ENCODE measurements around the gene IFT122.

The IFT122 gene

DNA sequence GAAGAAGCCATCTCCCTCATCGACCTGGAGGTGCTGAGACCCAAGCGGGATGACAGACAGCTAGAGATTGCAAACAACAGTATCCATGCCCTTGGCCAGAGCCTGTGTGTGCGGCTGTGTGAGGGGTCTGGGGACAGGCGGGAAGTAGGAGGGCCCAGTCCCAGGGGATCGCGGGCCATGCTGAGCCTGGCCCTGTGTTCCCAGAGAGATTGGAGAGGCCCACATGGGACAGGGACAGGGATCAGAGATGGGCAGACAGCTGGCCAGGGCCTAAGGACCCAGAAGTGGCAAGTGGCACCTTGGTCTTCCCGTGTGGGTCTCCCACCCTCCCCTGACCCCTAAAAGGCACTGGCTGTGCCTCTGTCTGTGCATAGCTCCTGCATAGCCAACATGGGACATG lies 77.5 kb downstream of the IFT122 start:
- TF ChIP-seq, protein P1, sequence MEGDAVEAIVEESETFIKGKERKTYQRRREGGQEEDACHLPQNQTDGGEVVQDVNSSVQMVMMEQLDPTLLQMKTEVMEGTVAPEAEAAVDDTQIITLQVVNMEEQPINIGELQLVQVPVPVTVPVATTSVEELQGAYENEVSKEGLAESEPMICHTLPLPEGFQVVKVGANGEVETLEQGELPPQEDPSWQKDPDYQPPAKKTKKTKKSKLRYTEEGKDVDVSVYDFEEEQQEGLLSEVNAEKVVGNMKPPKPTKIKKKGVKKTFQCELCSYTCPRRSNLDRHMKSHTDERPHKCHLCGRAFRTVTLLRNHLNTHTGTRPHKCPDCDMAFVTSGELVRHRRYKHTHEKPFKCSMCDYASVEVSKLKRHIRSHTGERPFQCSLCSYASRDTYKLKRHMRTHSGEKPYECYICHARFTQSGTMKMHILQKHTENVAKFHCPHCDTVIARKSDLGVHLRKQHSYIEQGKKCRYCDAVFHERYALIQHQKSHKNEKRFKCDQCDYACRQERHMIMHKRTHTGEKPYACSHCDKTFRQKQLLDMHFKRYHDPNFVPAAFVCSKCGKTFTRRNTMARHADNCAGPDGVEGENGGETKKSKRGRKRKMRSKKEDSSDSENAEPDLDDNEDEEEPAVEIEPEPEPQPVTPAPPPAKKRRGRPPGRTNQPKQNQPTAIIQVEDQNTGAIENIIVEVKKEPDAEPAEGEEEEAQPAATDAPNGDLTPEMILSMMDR (IDR thresholded peaks at IDR 0.05) = no peak
- Histone ChIP-seq H3K4me1 (no peaks in the 10 kb centered on the region), H3K4me3 (ENCODE audit: low read depth, low read length) (no peak overlapping the region), H3K36me3 (ENCODE audit: control insufficient read depth, insufficient read depth, low read length) (no peaks in the 10 kb centered on the region), H3K9ac (no peak overlapping the region), H3K79me2 (no peaks in the 10 kb centered on the region), H3K27ac (no peak overlapping the region), H3K9me3 (ENCODE audit: control insufficient read depth, low read length) (no peaks in the 10 kb centered on the region), H3K27me3 (ENCODE audit: control insufficient read depth, insufficient read depth, low read length) (no peaks in the 10 kb centered on the region), H2AFZ (no peak overlapping the region), H3K4me2 (ENCODE audit: low read length) (no peak overlapping the region)

DNA sequence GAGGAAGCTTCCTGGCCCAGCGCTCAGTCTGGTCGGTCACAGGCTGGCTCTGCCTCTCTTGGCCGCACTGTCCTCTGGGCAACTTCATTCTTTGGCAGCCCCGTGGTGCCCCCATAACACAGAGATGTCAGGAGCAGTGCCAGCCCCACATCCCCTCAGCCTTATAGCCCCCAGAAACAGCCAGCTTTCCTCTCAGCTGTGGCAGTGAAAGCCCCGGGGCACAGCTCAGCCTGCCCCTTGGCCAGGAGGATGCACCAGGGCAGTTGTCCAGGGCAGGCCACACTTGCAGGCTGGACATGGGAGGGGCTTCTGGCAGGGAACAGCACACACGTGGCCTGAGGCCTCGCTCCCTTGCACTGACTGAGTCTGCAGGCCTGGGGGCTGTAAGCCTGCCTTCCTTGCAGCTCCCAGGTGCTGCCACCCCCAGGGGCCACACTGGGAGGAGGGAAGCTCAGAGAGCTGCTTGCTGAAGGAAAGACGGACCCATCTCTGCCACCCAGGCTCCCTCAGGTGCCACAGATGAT lies 78.1 kb downstream of the IFT122 start:
- Histone ChIP-seq H3K4me3 (ENCODE audit: low read depth, low read length) (no peak overlapping the region), H3K27me3 (ENCODE audit: control insufficient read depth, insufficient read depth, low read length) (no peaks in the 10 kb centered on the region), H3K4me2 (ENCODE audit: low read length) (no peak overlapping the region), H3K27ac (no peak overlapping the region), H3K79me2 (no peaks in the 10 kb centered on the region), H3K36me3 (ENCODE audit: control insufficient read depth, insufficient read depth, low read length) (no peaks in the 10 kb centered on the region), H3K9me3 (ENCODE audit: control insufficient read depth, low read length) (no peaks in the 10 kb centered on the region), H3K9ac (no peak overlapping the region), H2AFZ (no peak overlapping the region), H3K4me1 (no peaks in the 10 kb centered on the region)
- TF ChIP-seq, protein P1 (IDR thresholded peaks at IDR 0.05) = no peak

DNA sequence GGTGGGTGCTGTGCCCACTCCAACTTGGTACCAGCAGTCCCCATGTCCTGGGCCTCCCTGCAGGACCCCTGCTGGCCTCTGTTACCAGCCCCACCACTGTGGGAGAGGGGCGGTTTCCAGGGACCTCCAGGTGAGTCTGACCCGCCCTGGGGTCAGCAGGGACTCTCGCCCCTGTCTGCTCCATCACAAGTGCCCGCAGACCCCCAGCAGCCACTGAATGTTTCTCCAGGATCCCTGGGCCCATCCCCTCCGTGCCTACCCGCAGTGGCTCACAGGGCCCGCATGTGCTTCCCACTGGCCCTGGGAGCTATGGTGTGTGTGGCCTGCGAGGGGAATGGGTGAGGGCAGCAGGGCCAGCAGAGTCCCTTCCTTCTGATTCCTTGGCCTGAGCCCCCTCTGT lies 78.6 kb downstream of the IFT122 start:
- H3K9ac ChIP-seq = no peak overlapping the region
- H2AFZ ChIP-seq = no peak overlapping the region
- no peak overlapping the region for H3K27ac ChIP-seq
- no peak overlapping the region for H3K4me2 ChIP-seq (ENCODE audit: low read length)
- H3K36me3 ChIP-seq (ENCODE audit: control insufficient read depth, insufficient read depth, low read length) = no peaks in the 10 kb centered on the region
- H3K27me3 ChIP-seq (ENCODE audit: control insufficient read depth, insufficient read depth, low read length) = no peaks in the 10 kb centered on the region
- H3K4me1 ChIP-seq = no peaks in the 10 kb centered on the region
- H3K9me3 ChIP-seq (ENCODE audit: control insufficient read depth, low read length) = no peaks in the 10 kb centered on the region
- no peak overlapping the region for H3K4me3 ChIP-seq (ENCODE audit: low read depth, low read length)
- TF ChIP-seq, protein P1 (IDR thresholded peaks at IDR 0.05) = no peak
- H3K79me2 ChIP-seq = no peaks in the 10 kb centered on the region

DNA sequence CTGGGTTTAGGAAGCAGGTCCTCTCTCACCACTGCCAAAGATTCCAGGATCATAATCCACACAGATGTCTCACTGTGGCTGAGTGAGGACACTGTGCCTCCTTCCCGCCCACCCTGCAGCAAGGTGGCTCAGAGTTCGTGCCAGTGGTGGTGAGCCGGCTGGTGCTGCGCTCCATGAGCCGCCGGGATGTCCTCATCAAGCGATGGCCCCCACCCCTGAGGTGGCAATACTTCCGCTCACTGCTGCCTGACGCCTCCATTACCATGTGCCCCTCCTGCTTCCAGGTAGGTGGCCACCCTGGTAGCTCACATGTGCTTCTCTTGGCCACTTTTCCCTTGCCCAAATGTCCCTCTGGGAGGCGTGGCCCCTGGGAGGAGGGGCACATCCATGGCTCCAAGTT lies 79.4 kb downstream of the IFT122 start:
- H3K9ac ChIP-seq = no peak overlapping the region
- H3K4me1 ChIP-seq = no peaks in the 10 kb centered on the region
- no peak overlapping the region for H3K27ac ChIP-seq
- TF ChIP-seq, protein P1 (IDR thresholded peaks at IDR 0.05) = no peak
- no peak overlapping the region for H3K4me3 ChIP-seq (ENCODE audit: low read depth, low read length)
- H3K36me3 ChIP-seq (ENCODE audit: control insufficient read depth, insufficient read depth, low read length) = no peaks in the 10 kb centered on the region
- no peaks in the 10 kb centered on the region for H3K79me2 ChIP-seq
- H3K27me3 ChIP-seq (ENCODE audit: control insufficient read depth, insufficient read depth, low read length) = no peaks in the 10 kb centered on the region
- H3K9me3 ChIP-seq (ENCODE audit: control insufficient read depth, low read length) = no peaks in the 10 kb centered on the region
- H3K4me2 ChIP-seq (ENCODE audit: low read length) = no peak overlapping the region
- H2AFZ ChIP-seq = no peak overlapping the region

DNA sequence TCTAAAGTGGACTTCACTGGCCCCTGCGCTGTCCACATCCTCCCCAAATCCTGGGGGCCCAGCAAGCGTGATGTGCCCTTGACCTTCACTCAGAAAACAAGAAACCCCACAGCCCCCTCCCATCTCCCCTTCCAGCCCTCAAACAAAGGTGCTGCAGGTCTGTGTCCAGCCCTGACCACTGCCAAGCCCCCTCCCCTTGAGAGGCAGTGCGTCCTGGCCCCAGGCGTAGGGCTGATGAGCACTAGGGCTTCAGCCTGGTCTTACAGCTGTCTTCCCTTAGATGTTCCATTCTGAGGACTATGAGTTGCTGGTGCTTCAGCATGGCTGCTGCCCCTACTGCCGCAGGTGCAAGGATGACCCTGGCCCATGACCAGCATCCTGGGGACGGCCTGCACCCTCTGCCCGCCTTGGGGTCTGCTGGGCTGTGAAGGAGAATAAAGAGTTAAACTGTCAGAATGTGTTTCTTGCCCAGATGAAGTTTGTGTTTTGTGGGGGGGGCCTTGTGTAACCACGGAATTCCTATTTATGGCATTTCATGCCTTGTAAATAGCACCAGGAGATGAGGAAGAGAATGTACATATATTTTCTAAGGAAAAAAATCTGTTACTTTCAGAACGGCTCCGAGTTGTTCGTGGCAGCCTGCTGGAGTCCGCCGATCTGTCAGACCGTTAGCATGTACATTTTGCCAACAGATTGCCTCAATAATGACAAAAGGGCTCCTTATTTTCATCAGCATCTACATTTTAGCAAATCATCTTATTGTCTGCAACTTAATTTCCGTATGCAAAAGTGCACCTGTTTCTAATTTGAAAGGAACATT lies 80.1 kb downstream of the IFT122 start:
- H2AFZ ChIP-seq = no peak overlapping the region
- TF ChIP-seq, protein P1 (IDR thresholded peaks at IDR 0.05) = no peak
- no peak overlapping the region for H3K27ac ChIP-seq
- H3K4me3 ChIP-seq (ENCODE audit: low read depth, low read length) = no peak overlapping the region
- H3K79me2 ChIP-seq = no peaks in the 10 kb centered on the region
- H3K9ac ChIP-seq = no peak overlapping the region
- H3K4me1 ChIP-seq = no peaks in the 10 kb centered on the region
- no peaks in the 10 kb centered on the region for H3K27me3 ChIP-seq (ENCODE audit: control insufficient read depth, insufficient read depth, low read length)
- H3K36me3 ChIP-seq (ENCODE audit: control insufficient read depth, insufficient read depth, low read length) = no peaks in the 10 kb centered on the region
- H3K9me3 ChIP-seq (ENCODE audit: control insufficient read depth, low read length) = no peaks in the 10 kb centered on the region
- no peak overlapping the region for H3K4me2 ChIP-seq (ENCODE audit: low read length)

Measured in parathyroid adenoma (tissue), 2 donors.